ENCODE results near the gene NUB1. TPM values are rescaled to one million over a fixed set of nuclear protein-coding genes. Genes with fewer than 3 reads are reported as not detected.

Gene NUB1, protein sequence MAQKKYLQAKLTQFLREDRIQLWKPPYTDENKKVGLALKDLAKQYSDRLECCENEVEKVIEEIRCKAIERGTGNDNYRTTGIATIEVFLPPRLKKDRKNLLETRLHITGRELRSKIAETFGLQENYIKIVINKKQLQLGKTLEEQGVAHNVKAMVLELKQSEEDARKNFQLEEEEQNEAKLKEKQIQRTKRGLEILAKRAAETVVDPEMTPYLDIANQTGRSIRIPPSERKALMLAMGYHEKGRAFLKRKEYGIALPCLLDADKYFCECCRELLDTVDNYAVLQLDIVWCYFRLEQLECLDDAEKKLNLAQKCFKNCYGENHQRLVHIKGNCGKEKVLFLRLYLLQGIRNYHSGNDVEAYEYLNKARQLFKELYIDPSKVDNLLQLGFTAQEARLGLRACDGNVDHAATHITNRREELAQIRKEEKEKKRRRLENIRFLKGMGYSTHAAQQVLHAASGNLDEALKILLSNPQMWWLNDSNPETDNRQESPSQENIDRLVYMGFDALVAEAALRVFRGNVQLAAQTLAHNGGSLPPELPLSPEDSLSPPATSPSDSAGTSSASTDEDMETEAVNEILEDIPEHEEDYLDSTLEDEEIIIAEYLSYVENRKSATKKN
- total RNA-seq (10 to 100 TPM; 33.3 to 68.7 (median 50.6) TPM), polyA plus RNA-seq (100 to 1,000 TPM in 1 of 3 donors, 10 to 100 TPM in 2; 22.5 to 127 (median 38.0) TPM)
- long read RNA-seq, donor 1, partial matches to known transcripts = 8 of 12 reads
- long read RNA-seq, donor 1, other reads (novel, unspliced or antisense) = 0 of 12 reads
- long read RNA-seq, donor 2 = 0 reads
- long read RNA-seq, donor 3, partial matches to known transcripts = 15 of 21 reads
- long read RNA-seq, donor 3, other reads (novel, unspliced or antisense) = 0 of 21 reads
- long read RNA-seq, donor 4, transcript NUB1-201 (15 exons, 3,180 nt) = major isoform, 5 of 24 reads
- long read RNA-seq, donor 4, partial matches to known transcripts = 15 of 24 reads
- long read RNA-seq, donor 4, other reads (novel, unspliced or antisense) = 3 of 24 reads
- long read RNA-seq, donor 5, transcript NUB1-201 (15 exons, 3,180 nt) = major isoform, 13 of 39 reads
- long read RNA-seq, donor 5, partial matches to known transcripts = 6 of 39 reads
- long read RNA-seq, donor 5, other reads (novel, unspliced or antisense) = 15 of 39 reads
- long read RNA-seq, donor 6, partial matches to known transcripts = 7 of 11 reads
- long read RNA-seq, donor 6, other reads (novel, unspliced or antisense) = 1 of 11 reads
- long read RNA-seq, donor 7, partial matches to known transcripts = 0 of 2 reads
- long read RNA-seq, donor 7, other reads (novel, unspliced or antisense) = 0 of 2 reads
- long read RNA-seq, donor 8, partial matches to known transcripts = 12 of 17 reads
- long read RNA-seq, donor 8, other reads (novel, unspliced or antisense) = 0 of 17 reads
- long read RNA-seq, donor 9, partial matches to known transcripts = 5 of 8 reads
- long read RNA-seq, donor 9, other reads (novel, unspliced or antisense) = 0 of 8 reads
- long read RNA-seq, donor 10, partial matches to known transcripts = 0 of 2 reads
- long read RNA-seq, donor 10, other reads (novel, unspliced or antisense) = 0 of 2 reads

DNA sequence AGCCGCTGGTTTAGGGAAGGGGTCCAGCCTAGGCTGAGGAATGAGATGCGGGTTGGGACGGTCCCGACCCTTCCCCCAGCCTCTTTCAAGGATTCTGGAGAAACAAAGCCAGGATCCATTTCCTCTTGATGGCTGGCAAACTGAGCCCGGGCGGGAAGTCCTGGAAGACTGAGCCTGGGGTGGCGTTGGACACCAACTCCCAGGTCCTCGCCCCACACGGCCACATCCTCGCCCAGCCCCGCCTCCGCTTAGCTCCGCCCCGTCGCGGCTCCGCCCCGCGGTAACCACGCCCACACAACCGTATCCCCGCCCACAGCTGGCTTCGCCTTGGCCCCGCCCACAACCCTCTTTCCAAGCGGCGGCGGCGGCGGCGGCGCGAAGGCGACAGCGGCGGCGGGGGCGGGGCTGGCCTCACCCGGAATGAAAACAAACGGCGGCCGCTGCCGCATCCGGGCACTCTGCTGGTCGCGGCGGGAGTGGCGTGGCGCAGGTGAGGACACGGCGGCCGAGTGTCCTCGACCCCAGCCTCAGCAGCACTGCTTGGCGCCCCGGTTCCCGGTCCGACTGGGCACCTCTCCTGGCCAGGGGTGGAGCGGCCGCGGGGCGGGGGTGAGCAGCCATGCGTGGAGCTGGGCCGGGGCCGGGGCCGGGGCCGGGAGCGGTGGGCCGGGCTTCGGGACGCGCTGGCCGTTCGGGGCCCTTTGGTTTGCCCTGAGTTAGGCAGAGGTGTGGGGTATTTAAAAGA lies at the start of gene NUB1:
TSS of gene NUB1 (plus strand) at position 456 of the 745 bp plus-strand sequence. CDS start 3,538 bp downstream, outside the sequence.
- peak; percentile 88 to 96 (median 94) for DNase-seq
- Histone ChIP-seq H3K27me3 (no peaks in the 10 kb centered on the region), H3K4me3 (peak within 1 kb of the TSS; percentile 71 to 98 (median 94)), H3K27ac (peak within 1 kb of the TSS; percentile 71 to 85 (median 75)), H3K9me3 (replicated peaks in 1 of 3) (no peaks in the 10 kb centered on the region), H3K4me1 (replicated peaks in 1 of 2) (peaks cover 13 to 23% of the 10 kb centered on the region in 2 donors), H3K36me3 (replicated peaks in 1 of 2) (peaks cover 0 to 13% of the 10 kb centered on the region in 2 donors)
- intact Hi-C loops (cut with DNase I) = no loop called here
- WGBS, 4 donors = 3 to 9% (median 3%) methylated on average over 18 to 72 of the region's 72 CpGs
- TF ChIP-seq POLR2A (IDR thresholded peaks at IDR 0.05) = peak; percentile 59 to 88
- TF ChIP-seq, protein P1, sequence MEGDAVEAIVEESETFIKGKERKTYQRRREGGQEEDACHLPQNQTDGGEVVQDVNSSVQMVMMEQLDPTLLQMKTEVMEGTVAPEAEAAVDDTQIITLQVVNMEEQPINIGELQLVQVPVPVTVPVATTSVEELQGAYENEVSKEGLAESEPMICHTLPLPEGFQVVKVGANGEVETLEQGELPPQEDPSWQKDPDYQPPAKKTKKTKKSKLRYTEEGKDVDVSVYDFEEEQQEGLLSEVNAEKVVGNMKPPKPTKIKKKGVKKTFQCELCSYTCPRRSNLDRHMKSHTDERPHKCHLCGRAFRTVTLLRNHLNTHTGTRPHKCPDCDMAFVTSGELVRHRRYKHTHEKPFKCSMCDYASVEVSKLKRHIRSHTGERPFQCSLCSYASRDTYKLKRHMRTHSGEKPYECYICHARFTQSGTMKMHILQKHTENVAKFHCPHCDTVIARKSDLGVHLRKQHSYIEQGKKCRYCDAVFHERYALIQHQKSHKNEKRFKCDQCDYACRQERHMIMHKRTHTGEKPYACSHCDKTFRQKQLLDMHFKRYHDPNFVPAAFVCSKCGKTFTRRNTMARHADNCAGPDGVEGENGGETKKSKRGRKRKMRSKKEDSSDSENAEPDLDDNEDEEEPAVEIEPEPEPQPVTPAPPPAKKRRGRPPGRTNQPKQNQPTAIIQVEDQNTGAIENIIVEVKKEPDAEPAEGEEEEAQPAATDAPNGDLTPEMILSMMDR (IDR thresholded peaks at IDR 0.05) = peak in 2 of 6 experiments; percentile 0 to 6

DNA sequence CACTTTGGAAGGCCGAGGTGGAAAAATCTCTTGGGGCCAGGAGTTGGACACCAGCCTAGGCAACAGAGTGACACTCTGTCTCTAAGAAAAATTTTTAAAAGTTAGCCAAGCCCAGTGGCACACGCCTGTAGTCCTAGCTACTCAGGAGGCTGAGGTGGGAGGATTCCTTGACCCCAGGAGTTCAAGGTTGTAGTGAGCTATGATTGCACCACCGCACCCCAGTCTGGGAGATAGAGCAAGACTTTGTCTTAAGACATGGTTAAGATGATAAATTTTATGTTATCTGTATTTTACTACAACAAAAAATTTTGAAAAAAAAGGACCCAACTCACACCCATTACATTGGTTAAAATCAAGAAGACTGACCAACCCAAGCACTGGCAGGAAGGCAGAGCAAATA lies 48.8 kb upstream of the NUB1 start:
- Histone ChIP-seq H3K4me3 (no peak overlapping the region), H3K9me3 (replicated peaks in 1 of 3) (no peaks in the 10 kb centered on the region), H3K27me3 (no peaks in the 10 kb centered on the region), H3K27ac (no peak overlapping the region), H3K4me1 (replicated peaks in 1 of 2) (no peaks in the 10 kb centered on the region), H3K36me3 (replicated peaks in 1 of 2) (no peaks in the 10 kb centered on the region)
- intact Hi-C loops (cut with DNase I) = no loop called here
- no peak for DNase-seq
- WGBS, 4 donors = 52 to 65% (median 59%) methylated on average over 3 of the region's 3 CpGs
- no peak for TF ChIP-seq POLR2A (IDR thresholded peaks at IDR 0.05)
- TF ChIP-seq, protein P1 (IDR thresholded peaks at IDR 0.05) = no peak

DNA sequence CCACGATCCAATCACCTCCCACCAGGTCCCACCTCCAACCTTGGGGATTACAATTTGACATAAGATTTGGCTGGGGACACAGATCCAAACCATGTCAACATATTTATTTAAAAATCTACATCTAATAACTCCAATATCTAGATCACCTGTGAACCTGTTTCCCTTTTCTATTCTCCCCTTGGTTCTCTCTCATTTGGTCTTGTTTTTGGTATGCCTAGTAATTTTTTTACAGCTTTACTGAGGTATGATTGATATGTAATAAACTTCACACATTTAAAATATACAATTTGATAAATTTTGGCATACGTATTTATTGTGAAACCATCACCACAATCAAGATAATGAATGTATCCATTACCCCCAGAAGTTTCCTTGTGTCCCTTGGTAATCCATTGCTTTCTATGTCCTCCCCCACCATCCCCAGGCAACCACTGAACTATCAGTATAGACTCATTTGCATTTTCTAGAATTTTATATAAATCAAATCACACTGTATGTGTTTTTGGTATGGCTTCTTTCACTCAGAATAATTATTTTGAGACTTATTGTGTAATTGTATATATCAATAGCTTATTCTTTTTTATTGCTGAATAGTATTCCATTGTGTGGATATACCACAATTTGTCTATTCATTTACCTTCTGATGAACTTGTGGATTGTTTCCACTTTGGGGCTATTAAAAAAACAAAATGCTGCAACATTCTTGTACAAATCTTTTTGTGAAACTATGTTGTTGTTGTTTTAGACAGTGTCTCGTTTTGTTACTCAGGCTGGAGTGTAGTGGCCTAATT lies 45.2 kb upstream of the NUB1 start:
- no peak overlapping the region for H3K4me3 ChIP-seq
- TF ChIP-seq, protein P1 (IDR thresholded peaks at IDR 0.05) = no peak
- TF ChIP-seq POLR2A (IDR thresholded peaks at IDR 0.05) = no peak
- no peaks in the 10 kb centered on the region for H3K4me1 ChIP-seq (replicated peaks in 1 of 2)
- H3K27ac ChIP-seq = no peak overlapping the region
- H3K36me3 ChIP-seq (replicated peaks in 1 of 2) = no peaks in the 10 kb centered on the region
- no peaks in the 10 kb centered on the region for H3K9me3 ChIP-seq (replicated peaks in 1 of 3)
- intact Hi-C loops (cut with DNase I) = no loop called here
- H3K27me3 ChIP-seq = no peaks in the 10 kb centered on the region
- no peak for DNase-seq
- 37 to 59% (median 46%) methylated on average over 3 of the region's 3 CpGs for WGBS, 4 donors
